Stimulated activated CD4-positive, alpha-beta T cell treated with anti-CD3 and anti-CD28 coated beads, Interleukin-2, amount 100 ng/mL, for 4 hours (primary cell): ENCODE data around the gene PHETA2.
"Not testable (repeated sequence)": the region's sequence is repeated elsewhere in the genome, so short reads cannot be mapped to it uniquely, and the experiment has no call there.

Source experiments
- DNase-seq: peaks from one replicate; pipeline ENCODE4 v3.0.0-alpha.2; 2020; ENCODE audit warnings: low read depth

PHETA2 gene

DNA sequence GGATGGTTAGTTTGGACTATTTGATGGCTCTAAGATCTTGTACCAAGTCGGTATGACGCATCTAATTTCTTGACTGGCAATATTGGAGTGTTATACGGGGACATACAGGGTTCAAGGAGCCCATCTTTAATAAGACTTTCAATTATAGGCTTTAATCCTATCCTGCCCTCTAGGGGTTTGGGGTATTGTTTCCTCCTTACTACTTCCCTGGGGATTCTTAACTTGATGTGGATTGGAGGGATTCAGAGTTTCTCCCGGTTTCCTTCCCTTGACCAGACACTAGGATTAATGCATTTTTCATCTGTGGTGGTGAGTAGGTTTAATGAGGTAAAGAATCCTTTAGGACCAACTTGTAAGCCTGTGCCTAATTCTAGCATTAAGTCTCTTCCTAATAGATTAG is 37.8 kb downstream of the PHETA2 start:
- no peak for DNase-seq

DNA sequence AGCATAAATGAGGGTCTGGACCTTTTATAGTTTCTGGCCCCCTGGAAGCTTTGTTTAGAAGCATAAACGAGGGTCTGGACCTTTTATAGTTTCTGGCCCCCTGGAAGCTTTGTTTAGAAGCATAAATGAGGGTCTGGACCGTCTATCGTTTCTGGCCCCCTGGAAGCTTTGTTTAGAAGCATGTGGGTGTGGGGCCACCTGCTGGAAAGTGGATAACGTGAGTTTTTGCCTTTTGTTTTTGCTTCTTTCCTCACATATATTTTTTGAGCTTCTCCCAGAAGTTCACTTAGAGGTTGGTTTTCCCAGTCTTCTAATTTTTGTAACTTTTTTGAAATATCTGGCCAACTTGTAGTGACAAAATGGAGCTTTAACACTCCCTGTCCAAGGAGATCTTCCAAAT is 38.7 kb downstream of the PHETA2 start:
- DNase-seq: not testable (repeated sequence)

DNA sequence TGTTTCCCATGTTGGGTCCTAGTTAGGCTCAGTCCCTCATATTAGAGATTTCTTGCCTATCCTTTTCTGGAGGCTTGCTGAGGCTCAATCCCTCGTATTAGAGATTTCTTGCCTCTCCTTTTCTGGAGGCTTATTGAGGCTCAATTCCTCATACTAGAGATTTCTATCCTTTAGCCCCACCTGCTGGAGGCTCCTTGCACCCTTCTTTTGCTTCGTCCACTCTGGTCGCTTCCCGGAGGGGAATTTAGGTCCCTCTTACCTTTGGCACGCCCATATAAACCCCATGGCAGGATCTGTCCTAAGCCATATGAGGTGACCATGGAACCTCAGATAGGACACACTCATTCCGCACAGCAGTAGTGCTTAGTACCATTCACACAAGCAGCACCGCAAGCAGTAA is 40.7 kb downstream of the PHETA2 start:
- DNase-seq: no peak

DNA sequence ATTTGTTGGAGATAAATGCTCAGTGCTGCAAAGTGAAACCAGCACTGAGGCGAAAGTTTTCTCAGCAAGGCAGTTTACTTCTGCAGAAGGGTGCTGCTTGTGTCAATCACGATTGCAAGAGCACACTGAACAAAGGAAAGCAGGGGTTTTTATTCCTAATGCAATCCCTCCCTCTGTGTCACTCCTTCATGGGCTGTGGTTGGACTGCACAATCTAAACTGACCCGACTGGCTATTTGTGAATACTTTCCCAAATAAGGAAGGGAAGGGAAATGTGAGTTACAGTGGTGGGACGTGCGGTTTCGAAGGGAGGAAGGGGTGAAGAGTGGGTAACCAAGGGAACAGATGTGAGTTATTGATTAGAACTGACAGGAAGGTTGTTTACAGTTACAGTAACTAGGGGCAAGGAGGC is 41.4 kb downstream of the PHETA2 start:
- DNase-seq: not testable (repeated sequence)

DNA sequence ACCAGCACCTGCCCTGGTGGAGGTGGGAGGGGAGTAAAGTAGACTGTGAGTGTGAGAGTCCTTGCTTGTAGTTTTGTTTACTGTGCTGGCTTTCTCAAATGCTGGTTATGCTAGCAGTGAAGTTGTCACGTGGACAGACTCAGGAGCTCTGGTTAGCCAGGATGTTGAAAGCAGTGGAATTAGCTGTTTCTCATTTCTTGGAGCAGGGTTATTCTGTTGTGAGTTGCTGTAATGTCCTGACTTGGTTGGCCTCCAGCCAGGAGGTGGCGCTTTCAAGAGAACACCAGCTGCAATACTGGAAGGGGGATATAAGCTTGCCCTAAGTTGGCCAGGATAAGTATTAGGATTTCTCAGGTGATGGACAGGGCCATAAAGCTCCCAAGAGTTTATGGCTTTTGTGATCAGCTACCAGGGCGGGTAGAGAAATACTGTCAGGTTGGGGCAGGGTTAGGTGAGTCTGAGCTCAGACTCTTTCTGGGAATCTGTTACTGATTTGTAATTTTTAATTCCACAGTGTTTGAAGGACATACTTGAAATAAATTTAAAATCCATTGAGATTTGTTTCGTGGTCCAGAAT is 42.9 kb downstream of the PHETA2 start:
- DNase-seq: no peak

DNA sequence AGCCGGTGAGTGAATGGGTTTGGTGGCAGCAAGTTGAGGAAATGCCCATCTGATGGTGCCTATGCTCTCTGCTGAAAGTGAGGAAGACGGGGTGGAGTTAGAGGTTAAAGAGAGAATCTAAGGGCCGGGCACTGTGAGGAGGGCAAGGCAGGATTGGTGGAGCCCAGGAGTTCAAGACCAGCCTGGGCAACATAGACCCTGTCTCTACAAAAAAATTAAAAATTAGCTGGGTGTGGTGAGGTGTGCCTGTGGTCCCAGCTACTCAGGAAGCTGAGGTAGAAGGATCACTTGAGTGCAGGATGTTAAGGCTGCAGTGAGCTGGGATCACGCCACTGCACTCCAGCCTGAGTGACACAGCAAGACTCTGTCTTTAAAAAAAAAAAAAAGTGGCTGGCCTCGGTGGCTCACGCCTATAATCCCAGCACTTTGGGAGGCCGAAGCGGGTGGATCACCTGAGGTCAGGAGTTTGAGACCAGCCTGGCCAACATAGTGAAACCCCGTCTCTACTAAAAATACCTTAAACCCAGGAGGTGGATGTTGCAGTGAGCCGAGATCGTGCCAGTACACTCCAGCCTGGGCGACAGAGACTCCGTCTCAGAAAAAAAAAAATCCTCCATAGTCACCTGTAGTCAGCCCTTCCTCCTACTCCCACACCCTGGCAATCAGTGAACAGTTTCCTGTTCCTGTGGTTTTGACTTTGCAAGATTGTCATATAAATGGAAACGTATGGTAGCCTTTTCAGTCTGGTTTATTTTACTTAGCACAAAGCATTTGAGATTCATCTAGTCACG is 46.4 kb downstream of the PHETA2 start:
- peak; percentile 51 for DNase-seq

DNA sequence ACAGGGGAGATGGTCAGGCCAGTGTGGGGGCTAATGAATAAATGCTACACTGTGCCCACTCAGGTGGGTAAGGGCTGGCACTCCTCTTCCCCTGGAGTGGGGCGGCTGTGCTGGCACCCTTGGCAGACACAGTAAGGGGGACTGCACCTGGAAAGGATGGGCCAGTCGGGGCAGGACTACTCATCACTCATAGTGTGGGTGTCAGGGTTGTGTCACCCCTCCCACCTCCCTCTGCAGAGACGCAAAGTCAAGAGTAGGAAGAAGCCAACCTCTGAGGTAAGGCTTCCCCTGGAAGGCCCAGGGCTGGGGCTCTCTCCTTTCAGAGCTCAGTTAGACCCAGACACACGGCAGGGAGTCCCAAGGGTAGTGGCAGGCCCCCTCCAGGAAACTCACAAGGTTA is 49.5 kb downstream of the PHETA2 start:
- DNase-seq: not testable (repeated sequence)

DNA sequence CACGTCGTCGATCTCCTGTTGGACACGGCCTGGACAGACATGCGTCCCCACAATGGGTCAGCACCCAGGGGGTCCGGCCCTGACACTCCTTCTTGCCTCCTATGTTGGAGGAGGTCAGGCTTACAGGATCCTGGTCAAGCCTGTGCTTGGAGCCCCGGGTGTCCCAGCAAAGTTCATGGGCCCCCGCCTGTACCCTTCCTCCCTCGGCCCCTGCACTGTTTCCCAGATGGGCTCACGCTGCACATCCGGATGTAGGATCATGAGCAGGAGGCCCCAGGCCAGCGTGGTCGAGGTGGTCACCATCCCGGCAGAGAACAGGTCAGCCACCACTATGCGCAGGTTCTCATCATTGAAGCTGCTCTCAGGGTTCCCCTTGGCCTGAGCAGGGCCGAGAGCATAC is 53.6 kb downstream of the PHETA2 start:
- DNase-seq: no peak

DNA sequence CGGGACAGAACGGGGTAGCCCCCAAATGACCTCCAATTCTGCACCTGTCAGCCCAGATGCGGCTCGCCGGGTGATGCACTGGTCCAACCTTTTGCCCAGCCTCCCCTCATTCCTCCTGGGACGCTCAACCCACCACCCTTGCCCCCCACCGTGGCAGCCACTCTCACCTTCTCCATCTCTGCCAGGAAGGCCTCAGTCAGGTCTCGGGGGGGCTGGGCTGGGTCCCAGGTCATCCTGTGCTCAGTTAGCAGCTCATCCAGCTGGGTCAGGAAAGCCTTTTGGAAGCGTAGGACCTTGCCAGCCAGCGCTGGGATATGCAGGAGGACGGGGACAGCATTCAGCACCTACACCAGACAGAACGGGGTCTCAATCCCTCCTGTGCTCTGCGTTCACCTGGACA is 54.0 kb downstream of the PHETA2 start:
- DNase-seq: not testable (repeated sequence)
